ENCODE results near the gene NBAS.
A peak's percentile ranks its signal among the peaks of the same experiment; 100 is the strongest.

Gene NBAS

GRCh38 chr2:15580451-15580850 is 19.3 kb upstream of the NBAS start:
- no peak for TF ChIP-seq CTCF (conservative IDR thresholded peaks at IDR 0.05; ENCODE audit: control insufficient read depth, insufficient read depth, low read depth, low read length)
- no peak for DNase-seq (ENCODE audit: low read depth)
- no peak overlapping the region for H3K4me3 ChIP-seq (ENCODE audit: control insufficient read depth, low read depth, low read length)

DNA sequence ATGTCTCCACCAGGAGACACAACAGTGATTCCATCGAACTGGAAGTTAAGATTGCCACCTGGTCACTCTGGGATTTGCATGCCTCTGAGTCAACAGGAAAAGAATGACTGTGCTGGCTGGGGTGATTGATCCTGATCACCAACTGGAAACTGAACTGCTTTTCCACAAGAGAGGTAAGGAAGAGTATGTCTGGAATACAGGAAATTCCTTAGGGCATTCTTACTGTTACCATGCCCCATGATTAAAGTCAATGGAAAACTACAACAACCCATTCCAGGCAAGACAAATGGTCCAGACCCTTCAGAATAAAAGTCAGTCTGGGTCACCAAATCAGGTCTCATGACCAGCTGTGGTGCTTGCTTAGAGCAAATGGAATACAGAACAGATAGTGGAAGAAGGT is 18.5 kb upstream of the NBAS start:
- H3K4me3 ChIP-seq (ENCODE audit: control insufficient read depth, low read depth, low read length), result no peak overlapping the region
- no peak for TF ChIP-seq CTCF (conservative IDR thresholded peaks at IDR 0.05; ENCODE audit: control insufficient read depth, insufficient read depth, low read depth, low read length)
- DNase-seq (ENCODE audit: low read depth), result no peak

GRCh38 chr2:15577071-15577735 is 16.1 kb upstream of the NBAS start:
- H3K4me3 ChIP-seq (ENCODE audit: control insufficient read depth, low read depth, low read length), result no peak overlapping the region
- TF ChIP-seq CTCF (conservative IDR thresholded peaks at IDR 0.05; ENCODE audit: control insufficient read depth, insufficient read depth, low read depth, low read length), result peak; percentile 90
- DNase-seq (ENCODE audit: low read depth), result peak; percentile 81

DNA sequence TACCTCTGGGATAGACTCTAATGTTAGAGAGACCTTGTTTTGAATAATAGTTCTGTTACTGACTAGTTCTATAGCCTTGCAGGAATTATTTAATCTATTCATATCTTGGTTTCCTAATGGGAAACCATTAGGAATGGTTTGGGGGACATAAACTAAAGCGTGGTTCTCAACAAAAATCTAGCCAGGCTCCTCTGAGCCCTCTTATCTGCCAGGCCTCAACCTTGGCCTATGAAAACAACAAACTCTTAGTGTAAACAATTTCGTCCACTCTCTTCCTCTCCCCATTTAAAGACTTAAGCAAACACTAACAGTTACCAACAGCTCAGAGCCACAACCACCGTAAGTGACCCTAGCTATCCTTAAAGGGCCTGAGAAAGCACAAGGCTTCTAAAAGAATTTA is 10.6 kb upstream of the NBAS start:
- no peak for TF ChIP-seq CTCF (conservative IDR thresholded peaks at IDR 0.05; ENCODE audit: control insufficient read depth, insufficient read depth, low read depth, low read length)
- no peak overlapping the region for H3K4me3 ChIP-seq (ENCODE audit: control insufficient read depth, low read depth, low read length)
- DNase-seq (ENCODE audit: low read depth), result no peak

DNA sequence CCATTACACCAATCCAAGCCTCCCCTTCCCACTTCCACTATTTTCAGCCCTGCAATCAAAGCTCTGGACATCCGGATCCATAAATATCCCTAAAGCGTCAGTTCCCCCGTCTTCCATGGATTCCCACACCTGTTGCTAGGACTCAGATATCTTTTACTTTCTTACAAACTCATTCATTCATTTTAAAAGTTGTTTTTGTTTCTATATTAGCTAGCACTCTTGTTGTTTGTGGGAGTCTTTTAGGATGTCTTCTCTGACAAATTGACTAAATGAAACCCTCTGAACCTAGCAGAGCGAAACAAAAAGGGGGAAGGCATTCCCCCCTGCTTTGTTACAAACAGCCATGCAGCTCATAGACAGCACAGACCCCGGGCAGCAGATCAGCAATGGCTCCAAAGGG is 9.0 kb upstream of the NBAS start:
- no peak overlapping the region for H3K4me3 ChIP-seq (ENCODE audit: control insufficient read depth, low read depth, low read length)
- no peak for TF ChIP-seq CTCF (conservative IDR thresholded peaks at IDR 0.05; ENCODE audit: control insufficient read depth, insufficient read depth, low read depth, low read length)
- DNase-seq (ENCODE audit: low read depth), result no peak

GRCh38 chr2:15568874-15569273 is 7.7 kb upstream of the NBAS start:
- H3K4me3 ChIP-seq (ENCODE audit: control insufficient read depth, low read depth, low read length), result no peak overlapping the region
- no peak for DNase-seq (ENCODE audit: low read depth)
- TF ChIP-seq CTCF (conservative IDR thresholded peaks at IDR 0.05; ENCODE audit: control insufficient read depth, insufficient read depth, low read depth, low read length), result no peak

DNA sequence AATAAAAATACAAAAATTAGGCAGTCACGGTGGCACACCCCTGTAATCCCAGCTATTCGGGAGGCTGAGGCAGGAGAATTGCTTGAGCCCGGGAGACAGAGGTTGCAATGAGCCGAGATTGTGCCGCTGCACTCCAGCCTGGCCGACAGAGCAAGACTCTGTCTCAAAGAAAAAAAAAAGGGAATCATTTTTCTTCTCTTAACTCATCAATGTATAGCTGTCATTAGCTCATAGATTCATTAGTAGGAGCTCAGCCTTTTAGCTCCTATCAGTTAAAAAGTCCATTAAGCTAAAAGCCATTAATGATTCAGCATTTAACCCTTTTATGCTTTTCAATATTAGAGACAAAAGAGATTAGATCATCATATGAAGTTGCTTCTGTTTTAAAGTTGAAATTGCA is 5.8 kb upstream of the NBAS start:
- DNase-seq (ENCODE audit: low read depth), result no peak
- no peak for TF ChIP-seq CTCF (conservative IDR thresholded peaks at IDR 0.05; ENCODE audit: control insufficient read depth, insufficient read depth, low read depth, low read length)
- no peak overlapping the region for H3K4me3 ChIP-seq (ENCODE audit: control insufficient read depth, low read depth, low read length)
